Stimulated activated CD4-positive, alpha-beta T cell treated with anti-CD3 and anti-CD28 coated beads, TNF-alpha, amount 100 ng/mL, for 24 hours (primary cell): ENCODE results near the gene ZBTB2.

Experiments
- DNase-seq, 3 experiments: peaks; one replicate each; pipeline ENCODE4 v3.0.0-alpha.2; 2020; ENCODE audit warnings: low read depth in 3 of 3

Gene ZBTB2, protein sequence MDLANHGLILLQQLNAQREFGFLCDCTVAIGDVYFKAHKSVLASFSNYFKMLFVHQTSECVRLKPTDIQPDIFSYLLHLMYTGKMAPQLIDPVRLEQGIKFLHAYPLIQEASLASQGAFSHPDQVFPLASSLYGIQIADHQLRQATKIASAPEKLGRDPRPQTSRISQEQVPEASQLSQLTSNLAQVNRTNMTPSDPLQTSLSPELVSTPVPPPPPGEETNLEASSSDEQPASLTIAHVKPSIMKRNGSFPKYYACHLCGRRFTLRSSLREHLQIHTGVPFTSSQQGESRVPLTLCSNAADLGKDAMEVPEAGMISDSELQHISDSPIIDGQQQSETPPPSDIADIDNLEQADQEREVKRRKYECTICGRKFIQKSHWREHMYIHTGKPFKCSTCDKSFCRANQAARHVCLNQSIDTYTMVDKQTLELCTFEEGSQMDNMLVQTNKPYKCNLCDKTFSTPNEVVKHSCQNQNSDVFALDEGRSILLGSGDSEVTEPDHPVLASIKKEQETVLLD

DNA sequence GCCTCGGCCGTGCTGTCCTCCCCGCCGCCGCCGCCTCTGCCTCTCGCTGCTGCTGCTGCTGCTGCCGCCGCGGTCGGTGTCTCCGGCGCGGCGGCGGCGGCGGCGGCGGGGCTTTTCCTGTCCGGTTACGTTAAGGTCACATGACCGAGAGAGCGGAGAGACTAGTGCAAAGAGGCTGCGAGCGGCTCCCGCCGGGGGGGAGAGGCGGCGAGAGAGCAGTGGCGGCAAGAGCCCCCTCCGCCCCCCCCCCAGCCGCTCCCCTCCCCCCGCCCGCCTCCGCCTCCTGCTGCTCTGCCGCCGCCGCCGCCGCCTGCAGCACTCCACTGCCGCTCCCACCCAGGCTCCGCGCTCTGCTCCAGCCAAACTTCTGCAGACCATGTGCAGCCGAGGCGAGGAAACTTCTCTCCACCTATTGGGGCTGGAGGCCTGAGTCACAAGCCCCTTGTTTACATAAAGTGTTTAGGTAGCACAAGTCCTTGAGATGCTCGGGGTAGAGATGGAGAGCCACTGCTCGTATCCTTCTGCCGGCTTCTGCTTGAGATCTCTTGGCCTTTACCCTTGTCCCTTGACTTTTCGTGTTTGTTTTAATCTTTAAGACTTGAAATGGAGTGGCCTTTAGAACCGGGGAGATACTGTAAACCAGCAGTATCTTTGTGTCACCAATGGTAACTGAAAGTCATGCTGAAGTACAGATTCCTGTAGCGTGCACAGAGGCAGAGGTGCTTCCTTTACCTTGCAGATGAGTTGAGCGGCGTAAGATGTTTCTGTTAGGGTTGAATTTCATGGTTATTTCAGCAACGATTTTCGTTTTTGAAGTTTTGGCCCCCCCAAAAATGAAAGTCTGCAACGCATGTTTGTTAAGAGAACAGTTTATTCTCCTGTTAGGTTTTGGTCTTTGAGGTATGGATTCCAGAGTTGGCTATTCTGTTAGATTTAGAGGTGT is at the start of gene ZBTB2:
Gene ZBTB2, minus strand, starts transcription at position 89 of the 943 bp plus-strand sequence. CDS start 17,922 bp downstream, outside the sequence.
- DNase-seq: peak; percentile 40 to 59 (median 48)

DNA sequence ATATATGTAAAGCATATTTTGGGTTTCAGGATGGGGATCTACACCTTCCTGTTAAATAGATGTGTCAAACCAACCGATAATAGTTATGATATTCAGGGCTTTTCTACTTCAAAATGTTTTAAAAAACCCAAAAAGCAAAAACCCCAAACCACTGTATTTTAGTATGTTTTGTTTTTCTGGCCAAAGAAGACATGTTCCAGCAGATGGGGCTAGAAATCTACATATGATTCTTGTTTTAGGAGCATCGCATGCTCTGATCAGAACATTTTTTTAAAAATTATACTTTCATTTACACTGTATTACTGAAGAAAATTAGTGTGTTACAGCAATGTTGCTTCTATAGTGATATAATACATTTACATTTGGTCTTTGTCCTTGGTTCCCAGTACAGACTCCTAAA is 49.6 kb upstream of the ZBTB2 start:
- DNase-seq: no peak

DNA sequence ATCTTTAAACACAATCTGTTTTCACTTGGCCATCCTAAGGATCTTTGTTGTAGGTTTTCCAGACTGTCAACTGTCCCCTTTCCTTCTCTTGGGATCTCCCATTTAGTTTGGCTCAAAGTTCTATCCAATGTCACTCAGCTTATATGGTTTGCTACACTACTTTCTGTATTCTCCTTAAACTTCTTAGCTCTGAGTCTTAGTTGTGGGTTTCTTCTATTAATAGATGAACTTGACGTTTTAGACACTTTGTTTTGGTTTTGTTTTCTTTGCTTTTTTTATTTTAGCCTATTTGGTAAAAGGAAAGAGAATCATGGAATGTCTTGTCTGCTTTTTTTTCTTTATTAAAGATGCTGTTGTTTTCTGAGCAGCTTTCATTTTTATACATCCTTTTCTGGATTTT is 49.1 kb upstream of the ZBTB2 start:
- DNase-seq: no peak

DNA sequence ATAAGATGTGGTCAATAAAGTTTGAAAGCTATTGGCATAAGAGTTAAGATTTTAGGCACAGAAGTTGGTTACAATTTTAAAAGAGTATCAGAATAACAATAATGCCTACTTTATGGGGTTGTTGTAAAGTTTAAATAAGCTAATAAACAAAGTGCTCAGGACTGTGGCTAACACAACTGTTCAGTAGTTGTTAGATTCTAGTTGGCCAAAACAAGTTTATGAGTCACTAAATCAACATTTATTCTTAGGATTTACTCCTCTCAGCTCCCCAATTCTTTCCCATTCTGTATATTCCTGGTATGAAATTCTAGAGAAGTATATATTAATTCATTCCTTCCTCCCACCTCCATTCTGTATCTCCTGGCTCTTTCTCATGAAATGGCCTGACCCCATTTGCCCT is 46.0 kb upstream of the ZBTB2 start:
- DNase-seq: no peak

DNA sequence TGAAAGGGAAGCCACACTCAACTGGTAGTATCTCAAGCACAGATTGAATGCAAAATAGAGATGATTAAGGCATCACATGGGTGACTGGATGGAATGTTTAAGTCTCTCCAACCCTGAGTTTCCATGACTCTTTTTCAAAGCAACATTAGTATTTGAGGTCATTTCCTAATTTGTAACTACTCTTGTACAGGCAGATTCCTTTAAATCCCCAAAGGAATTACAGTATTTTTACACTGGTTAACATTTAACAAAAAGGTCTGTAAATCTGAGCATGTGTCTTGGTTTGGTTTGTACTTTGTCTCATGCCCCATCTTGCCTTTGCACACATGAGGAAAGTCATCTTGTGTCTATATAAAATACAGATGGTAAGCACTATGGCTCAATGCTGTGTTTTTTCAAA is 45.4 kb upstream of the ZBTB2 start:
- no peak for DNase-seq

DNA sequence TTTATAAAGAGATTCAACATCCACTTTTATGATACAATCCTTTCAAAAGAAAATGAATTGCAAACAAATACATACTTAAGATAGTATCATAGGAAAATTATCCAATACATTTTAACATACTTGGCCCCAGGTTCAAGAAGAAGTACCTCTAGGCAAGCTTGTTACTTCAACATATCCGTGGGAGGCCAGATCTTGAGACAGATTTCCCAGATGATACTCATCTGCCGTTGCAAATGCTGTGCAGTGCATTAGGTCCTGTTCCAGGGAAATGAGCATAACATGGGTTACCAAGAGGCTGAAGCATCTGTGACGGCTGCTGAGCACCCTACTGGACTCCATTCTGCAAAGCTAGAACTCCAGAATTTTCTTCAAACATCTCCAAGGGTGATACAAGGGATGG is 44.9 kb upstream of the ZBTB2 start:
- no peak for DNase-seq

DNA sequence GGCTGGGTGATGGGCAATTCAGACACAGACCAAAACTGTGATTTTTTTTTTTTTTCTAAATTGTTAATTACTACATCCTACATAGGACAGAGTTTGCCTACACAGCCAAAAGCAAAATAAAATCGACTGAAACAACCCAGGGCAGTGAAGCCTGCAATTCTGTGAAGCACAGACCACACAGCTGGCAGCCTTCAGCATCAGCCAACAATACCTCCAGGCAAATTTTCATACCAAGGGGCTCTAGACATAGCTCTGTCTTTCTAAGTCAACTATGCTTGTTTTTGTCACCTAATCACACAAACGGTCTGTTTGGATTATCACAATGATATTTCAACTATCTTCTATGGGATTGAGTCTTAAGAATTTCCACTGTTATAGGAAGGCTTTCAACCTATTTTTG is 43.0 kb upstream of the ZBTB2 start:
- DNase-seq: no peak

DNA sequence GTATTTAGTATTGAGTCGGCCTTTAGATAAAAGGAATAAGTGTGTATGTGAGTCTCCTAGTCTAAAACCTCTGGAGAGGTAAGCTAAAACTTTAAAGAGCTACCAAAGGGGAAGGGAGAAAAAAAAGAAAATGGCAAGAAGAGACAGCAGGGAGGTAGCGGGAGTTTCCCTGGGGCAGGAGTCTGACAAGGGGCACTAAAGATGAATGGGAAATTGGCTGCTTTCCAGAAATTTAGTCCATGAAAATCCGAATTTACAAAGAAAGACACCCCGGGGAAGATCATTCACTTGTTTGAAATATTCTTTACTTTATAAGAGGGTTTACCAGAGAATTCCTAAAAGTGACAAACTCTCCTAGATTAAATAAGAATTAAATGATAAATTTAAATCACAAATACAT is 41.3 kb upstream of the ZBTB2 start:
- DNase-seq: no peak

DNA sequence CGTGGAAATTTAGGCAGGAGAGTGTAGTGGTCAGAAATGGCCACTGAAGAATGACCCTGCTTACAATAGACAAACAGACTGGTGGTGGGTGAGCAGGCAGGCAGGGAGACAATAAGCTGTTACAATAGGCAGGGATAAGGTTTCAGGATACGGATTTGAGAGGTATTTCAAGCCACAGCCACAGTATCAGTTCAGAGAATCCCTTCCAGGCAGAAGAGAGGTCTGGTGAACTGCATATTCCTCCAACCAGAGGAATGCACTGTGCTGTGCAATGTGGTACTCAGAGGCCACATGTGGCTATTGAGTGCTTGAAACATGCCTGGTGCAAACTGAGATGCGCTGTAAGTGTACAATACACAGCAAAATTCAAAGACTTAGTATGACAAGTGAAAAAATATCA is 40.0 kb upstream of the ZBTB2 start:
- no peak for DNase-seq

DNA sequence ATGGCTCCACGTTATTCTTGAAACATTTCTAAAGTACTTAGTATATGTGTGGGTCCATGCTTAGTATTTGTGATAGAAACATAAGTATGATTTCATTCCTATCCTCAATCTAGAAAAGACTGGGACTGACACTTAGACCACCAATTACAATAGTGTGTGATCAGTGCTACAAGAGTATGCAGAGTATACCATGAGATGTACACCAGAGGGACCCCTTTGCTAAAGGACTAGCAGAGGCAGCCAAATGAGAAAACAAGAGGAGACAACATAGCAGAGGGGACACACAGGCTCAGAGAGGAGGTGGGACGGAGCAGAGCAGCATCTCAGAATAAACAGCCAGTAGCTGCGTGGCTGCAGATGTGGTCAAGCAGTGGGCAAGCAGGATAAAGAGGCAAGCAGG is 39.5 kb upstream of the ZBTB2 start:
- no peak for DNase-seq

DNA sequence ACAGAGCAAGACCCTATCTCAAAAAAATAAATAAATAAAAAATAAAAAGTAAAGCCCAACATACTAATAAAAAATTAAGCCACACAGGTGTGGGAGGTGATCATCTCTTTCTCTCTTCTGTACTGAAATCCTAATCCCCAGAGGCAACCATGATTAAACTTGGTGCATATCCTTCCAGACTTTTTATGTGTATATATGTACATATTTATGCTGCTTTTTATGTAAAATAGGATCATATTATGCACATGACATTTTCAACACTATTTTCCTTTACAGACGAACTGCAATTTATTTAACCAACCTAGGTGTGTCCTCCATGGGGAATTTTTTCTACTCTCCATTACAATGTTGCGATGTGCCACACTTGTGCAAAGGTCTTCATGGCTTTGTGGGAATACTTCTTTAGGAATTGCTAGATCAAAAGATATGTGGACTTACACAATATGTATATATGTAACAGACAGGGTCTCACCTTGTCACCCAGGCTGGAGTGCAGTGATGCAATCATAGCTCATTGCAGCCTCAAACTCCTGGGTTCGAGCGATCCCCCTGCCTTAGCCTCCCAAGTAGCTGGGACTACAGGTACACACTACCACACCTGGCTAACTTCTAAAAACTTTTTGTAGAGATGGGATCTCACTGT is 36.9 kb upstream of the ZBTB2 start:
- no peak for DNase-seq

DNA sequence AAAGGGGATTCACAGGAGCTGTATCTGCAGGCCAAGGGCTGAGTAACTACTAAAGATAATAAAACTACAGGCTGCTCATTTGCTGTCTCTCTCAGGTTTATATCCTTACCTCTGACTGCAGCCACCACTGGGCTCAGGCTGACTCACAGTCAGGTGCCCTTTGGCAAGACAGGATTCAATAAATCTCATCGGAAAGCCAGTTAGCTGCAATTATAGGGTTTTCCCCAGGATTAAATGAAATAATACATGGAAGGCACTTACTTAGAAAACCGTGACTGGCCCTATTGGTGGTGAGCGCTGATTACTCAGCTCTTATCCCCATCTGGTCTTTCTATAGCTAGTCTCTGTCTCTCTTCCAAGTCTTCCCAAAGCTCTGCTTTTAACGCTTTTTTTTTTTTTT is 34.2 kb upstream of the ZBTB2 start:
- no peak for DNase-seq

DNA sequence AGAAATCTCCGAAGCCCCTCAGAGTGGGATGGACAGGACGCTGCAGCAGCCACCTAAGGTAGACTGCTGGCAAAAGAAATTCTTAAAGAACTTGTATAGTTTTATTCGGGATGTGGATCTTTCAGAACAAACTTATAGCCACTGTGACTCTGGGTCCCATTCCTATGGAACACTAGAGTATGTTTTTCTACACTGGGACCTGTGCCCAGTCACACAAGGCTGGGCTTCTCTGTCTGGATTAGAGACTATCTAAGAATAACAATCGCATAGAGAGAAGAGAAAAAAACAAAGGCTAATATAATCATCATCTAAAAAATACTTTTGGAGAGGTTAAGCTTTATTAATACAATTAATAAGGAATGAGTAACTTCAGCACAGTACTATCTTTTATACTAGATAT is 31.6 kb upstream of the ZBTB2 start:
- no peak for DNase-seq

DNA sequence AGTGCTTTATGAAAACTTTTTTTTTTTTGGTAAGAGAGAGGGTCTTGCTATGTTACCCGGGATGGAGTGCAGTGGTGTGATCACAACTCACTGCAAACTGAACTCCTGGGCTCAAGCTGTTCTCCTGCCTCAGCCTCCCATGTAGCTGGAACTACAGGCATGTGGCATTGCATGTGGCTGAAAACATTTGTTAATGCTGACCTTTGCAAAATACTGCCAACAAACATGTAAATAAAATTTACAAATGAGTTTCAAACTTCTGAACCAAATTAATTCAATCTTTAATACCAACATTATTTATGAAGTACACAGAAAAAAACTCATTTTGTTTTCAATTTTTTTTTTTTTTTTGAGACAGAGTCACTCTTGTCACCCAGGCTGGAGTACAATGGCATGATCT is 26.1 kb upstream of the ZBTB2 start:
- DNase-seq: no peak

DNA sequence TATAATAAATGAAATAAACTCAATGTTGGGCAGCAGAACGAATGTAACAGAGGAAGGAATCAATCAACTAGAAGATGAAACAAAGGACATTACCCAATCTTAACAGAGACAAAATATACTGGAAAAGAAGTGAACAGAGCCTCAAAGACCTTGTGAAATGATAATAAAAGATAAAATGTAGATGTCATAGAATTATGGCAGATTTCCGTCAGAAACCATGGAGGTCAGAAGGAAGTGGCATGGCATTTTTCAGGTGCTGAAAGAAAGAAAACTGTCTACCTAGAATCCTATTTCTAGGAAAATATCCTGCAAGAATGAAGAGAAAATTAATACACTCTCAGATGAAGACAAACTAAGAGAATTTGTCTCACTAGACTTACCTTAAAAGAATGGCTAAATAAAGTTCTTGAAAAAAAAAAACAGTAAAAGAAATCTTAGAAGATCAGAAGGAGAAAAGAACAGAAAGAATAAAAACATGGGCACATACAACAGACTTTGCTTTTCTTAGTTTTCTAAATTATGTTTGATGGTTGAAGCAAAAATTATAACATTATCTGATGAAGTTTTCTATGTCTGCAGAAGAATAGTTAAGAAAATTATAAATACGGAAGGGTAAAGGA is 23.4 kb upstream of the ZBTB2 start:
- no peak for DNase-seq

DNA sequence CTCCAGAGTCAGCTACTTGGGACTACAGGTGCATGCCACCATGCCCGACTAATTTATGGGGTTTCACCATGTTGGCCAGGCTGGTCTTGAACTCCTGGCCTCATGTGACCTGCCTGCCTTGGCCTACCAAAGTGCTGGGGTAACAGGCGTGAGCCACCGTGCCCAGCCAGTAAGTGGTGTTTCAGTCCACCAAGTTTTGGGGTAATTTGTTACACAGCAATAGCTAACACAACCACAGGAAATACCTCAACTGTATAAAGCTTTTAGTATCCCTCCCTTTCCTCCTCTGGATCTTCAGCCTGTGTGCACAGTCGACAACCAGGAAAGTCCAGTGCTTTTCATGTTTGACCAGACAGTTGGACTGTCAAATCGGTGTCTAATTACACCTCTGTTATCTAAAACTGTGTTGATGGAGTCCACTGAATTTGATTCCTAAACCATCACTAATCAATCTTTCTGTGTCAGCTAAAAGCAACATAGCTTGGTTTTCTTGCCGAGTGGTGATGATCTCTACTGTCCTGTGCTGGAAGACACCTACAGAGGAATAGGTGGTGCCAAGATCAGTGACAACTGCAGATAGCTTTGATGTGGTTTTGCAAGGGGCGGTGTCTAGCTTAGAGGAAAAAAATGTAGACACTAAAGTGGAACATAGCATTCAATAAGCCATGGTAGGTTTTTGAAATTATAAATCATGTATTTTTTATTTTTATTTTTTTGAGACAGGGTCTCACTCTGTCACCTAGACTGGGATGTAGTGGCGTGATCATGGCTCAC is 22.2 kb upstream of the ZBTB2 start:
- peak in 2 of 3 experiments; percentile 17 to 40 for DNase-seq

DNA sequence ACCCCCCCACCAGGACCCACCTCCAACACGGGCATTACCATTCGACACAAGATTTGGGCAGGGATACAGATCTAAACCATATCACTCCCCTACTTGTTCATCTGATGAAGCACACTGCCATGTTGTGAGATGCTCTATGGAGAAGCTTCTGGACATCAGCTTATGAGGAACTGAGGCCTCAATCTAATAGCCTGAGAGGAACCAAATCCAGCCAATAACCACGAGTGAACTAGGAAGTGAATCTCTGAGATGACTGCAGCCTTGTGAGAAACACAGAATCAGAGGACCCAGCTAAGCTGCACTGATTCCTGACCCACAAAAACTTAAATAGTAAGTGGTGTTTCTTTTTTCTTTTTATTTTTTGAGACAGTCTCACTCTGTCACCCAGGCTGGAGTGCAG is 21.6 kb upstream of the ZBTB2 start:
- DNase-seq: no peak

DNA sequence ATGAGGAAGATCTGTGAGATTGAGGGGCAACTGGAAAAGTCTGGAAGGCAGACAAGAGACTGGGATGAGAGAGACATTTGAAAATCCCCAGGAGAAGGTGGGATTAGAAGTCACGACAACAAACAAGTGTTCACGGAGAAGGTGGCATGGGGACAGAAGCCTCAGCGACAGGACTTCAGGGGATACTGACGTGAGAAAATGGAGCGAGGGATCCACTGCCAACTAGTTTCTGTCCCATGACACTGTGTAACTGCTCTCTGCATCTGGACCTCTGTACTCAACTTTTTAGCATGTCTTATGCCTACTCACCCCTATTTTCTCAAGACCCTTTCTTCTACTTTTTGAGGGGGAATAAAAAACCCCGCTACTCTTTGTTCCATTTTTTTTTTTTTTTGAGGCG is 18.3 kb upstream of the ZBTB2 start:
- DNase-seq: no peak

DNA sequence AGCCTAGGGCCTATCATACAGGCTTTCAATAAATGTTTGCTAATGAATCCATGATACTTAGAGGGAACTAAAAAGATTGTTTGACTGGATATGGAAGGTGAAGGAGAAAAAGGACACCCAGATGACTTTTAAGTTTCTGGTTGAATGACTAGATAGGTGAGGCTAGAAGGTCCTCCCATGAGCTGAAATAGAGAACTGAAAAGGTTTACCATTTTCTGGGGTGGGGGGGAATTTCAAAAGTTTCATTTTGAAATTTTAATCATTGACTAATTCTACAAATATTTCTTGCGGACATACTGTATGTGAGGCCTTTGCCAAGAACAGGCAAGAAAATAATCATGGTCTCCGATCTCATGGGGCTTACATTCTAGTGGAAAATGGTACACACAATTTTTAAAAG is 17.9 kb upstream of the ZBTB2 start:
- no peak for DNase-seq

DNA sequence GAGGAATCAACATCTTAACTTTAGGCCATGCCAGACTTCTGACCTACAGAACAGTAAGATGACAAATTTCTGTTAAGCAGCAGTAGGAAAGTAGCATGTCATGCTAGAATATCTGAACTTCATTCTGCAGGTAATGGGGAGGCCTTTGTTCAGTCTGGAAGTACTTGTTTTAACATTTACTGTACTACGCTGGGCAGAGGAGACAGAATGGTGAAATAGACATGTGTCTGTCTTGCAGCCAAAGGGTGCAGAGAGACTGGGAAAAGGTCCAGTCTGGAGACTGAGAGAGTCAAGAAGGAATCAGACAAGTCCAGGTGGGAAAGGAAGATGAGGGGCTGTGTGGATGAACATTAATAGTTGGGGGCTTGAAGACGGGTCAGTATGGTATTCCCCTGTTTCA is 17.5 kb upstream of the ZBTB2 start:
- no peak for DNase-seq

DNA sequence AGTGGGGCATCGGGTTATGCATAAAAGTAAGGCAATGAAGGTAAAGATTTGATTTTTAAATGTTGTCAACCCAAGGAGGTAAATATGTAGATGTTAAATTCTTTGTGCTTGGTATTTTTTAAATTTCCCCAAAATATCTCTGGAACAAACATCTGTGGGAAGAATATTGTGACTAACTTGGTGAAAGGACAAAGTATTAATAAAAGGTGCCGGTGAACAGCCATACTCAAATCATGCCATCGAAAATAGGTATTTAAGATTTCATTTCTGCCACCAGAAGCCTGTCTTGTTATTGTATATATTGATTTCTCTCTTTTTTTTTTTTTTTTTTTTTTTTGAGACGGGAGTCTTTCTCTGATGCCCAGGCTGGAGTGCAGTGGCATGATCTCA is 12.6 kb upstream of the ZBTB2 start:
- DNase-seq: no peak
